Activated CD8-positive, alpha-beta memory T cell treated with anti-CD3 and anti-CD28 coated beads, Interleukin-2, amount 50 U/mL, for 1 hour (primary cell): ENCODE measurements around the gene TBC1D22A.
"Not testable (repeated sequence)": the region's sequence is repeated elsewhere in the genome, so short reads cannot be mapped to it uniquely, and the experiment has no call there.

Experiments
- DNase-seq: peaks from one replicate; pipeline ENCODE4 v3.0.0-alpha.2; 2020; ENCODE audit errors: extremely low read depth

Gene TBC1D22A

GRCh38 chr22:47168900-47169800 is 406.7 kb downstream of the TBC1D22A start:
- no peak for DNase-seq

DNA sequence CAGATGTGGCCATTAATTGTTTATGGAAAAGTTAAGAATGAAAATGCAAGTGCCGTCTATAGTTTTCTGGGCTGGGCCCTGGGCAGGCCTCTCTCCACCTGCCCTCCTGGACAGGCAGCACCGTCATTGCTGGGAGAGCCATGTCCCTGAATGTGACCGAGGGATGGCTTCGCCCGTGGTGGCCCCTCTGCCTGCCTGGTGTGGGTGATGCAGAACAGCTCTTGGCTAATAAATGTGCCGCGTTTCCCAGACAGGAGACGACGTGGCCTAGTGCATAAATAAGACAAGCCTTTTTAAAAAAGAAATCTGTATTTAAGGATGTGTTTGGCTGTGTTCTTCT is 407.3 kb downstream of the TBC1D22A start:
- no peak for DNase-seq

DNA sequence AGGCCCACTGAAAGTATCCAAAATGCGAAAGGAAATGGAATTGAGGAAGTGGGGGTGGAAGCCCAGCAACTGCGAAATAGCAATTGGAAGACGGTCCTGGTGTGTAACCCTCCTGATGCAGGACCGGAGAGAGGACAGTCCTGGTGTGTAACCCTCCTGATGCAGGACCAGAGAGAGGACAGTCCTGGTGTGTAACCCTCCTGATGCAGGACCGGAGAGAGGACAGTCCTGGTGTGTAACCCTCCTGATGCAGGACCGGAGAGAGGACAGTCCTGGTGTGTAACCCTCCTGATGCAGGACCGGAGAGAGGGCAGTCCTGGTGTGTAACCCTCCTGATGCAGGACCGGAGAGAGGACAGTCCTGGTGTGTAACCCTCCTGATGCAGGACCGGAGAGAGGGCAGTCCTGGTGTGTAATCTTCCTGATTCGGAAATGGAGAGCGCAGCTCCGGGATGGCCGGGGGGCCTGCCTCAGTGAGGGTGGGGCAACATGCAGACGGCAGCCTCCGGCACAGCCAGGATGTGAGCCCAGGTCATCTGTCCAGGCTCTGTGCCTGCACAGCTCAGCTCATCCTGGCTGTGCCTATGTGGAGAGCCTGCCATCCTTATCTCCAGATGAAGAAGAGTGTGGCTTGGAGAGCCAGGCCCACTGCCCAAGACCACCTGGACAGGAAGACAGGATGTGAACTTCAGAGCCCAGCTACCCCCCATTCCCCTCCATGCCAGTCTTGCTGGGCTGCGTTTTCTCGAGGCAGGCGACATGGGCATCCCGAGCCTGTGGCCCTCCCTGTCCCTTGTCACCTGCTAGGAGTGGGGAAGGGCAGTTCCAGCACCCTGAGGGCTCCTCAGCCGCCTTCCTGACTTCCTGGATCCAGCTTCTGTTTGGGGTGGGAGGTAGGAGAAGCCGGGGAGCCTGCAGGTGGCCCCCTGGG is 408.3 kb downstream of the TBC1D22A start:
- DNase-seq: not testable (repeated sequence)

DNA sequence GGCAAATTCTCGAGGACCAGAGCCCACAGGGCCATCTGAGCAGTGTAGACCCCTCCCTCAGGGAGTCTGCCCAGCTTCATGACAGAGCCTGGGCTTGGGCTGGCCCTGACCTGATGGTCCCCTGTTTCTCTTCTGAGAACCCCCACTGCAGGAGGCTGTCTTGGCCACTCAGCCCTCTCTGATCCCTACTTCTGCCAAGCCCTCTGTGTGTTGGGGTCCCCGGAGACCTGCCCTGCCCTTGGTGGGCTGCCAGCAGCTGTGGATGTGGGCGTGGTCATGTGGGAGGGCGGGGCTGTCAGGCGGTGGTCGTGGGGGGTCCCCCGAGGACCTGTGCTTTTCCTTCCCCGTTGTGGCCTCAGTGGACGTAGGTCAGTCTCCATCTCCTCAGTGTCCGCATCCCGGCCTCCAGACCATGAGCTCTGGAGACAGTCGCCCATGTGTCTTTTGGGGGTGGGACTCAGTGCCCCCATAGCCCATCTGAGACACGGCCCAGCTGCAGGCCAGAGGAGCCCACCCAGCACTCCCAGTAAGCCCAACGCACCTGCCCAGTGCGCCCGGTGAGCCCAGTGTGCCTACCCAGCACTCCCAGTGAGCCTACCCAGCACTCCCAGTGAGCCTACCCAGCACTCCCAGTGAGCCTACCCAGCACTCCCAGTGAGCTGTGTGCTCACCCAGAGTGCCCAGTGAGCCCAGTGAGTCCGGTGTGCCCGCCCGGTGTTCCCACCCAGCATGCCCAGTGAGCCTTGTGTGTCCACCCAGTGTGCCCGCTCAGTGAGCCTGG is 409.2 kb downstream of the TBC1D22A start:
- no peak for DNase-seq

DNA sequence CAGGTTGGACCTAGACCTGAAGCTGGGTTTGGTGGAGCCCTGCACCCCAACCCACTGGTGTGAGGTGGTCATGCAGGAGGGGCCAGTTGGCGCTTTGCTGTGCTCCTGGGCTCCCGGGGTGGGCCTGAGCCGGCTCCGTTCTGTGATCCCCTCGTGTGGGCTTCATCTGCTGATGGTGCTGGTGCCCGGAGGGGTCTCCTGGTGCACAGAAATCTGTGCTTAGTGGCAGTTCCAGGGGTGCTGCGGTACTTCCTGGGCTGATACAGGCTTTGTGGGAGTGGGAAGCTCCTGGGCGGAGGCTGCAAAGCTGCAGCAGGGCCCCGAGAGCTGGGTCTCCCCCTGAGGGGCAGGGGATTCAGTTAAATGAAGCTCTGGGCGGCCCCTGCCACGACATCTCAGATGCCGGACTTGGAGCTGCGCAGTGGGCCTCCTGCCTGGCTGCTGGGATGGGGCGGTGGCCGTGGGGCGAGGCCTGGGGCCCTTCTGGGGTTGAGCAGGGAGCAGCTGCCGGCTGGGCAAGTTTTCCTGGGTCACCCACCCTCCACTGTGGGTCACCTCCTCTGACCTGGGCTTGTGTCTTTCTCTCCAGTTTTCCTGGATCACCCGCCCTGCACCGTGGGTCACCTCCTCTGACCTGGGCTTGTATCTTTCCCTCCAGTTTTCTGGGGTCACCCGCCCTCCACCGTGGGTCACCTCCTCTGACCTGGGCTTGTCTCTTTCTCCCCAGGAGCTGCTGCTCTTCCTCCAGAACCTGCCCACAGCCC is 410.5 kb downstream of the TBC1D22A start:
- no peak for DNase-seq

- DNase-seq: no peak
Measured at GRCh38 chr22:47173535-47174021, 411.1 kb downstream of the TBC1D22A start.

DNA sequence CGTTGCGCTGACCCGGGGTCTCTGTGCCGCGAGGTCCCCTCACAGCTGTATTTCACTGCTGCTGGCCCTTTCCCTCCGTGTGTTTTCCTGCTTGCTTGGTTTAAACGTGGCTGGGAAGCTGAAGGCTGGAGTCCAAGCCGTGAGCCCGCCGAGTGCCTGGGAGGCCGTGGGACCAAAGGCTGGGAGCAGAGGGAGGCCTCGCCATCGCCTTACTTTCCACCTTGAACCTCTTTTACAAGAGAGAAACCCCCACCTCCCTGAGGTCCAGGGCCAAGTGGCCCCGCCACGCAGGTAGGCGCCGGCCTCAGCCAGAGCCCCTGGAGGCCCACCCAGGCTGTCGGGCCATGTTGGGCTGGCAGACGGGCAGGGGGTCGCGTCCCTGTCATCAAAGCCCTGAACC is 411.6 kb downstream of the TBC1D22A start:
- DNase-seq: no peak

DNA sequence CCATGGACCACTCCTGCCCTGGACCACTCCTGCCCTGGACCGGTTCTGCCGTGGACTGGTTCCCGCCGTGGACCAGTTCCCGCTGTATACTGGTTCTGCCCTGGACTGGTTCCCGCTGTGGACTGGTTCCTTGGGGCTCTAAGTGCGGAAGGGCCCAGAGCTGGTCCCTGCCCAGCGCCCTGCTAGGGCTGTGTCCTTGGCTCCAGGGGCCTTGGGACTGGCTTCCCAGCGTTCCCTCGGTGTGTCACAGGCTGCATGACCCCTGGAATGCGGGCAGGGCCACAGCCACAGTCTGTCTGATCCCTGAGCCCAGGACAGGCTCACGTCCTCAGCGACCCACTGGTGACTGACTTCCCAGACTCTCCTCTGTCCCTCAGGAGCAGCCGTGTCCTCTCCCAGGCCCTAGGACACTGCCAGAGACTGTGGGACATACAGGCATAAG is 412.2 kb downstream of the TBC1D22A start:
- no peak for DNase-seq

- DNase-seq: no peak
Measured at GRCh38 chr22:47175151-47176025, 412.9 kb downstream of the TBC1D22A start.

GRCh38 chr22:47176026-47176389 is 413.6 kb downstream of the TBC1D22A start:
- no peak for DNase-seq

GRCh38 chr22:47176573-47177333 is 414.3 kb downstream of the TBC1D22A start:
- DNase-seq: no peak

DNA sequence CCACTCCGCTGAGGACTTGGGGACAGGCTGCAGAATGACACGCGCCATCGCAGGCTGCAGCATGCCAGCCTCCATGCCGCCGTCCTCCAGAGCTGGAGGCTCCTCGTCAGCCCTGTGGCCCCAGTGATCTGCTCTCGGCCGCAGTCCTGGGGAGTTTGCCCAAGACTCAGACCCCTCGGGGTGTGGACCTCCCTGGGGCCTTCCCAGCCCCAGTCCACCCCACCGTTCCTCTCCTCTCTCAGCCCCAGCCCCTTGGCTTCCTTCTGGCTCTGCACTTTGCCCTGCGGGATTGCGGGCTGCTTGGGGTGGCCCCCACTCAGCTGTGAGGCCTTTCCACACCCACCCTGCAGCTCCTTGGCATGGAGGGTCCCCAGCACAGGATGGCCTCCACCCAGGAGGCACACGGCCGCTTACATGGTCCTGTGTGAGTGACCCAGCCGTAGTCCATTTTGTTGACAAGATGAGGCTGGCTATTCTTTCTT is 414.9 kb downstream of the TBC1D22A start:
- no peak for DNase-seq

DNA sequence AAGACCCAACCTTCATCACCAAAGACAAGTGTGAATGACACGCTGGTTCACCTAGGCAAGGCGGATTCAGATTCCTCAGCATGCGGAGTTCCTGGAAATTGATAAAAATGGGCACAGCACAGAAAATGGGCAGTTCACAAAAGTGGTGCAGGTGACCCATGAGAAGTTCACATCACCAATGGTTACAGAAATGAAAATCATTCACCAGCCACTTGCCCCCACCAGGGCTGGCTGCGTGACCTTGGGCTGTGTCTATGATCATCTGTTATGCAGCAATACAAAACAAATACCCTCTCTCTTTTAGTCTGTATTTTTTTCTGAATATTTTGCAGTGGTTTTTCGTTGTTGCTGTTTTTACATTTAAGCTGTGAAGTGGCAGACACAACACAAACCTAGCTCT is 415.9 kb downstream of the TBC1D22A start:
- DNase-seq: no peak

DNA sequence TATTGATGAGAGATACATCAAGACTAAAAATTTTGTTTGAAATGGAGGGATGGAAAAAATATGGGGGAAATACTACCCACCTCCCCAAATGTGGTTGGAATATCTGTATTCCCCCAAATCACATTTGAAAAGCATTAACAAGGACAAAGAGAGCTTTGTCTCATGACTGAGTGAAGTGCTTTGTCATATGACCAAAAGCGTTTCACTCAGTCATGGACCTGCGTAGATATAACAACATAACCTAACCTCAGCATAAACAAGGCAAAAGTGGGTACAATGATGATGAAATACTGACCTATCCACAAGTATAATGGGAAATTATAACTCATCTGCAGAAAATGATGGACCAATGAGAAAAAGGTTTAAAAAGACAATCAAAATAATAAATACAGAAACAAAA is 418.3 kb downstream of the TBC1D22A start:
- no peak for DNase-seq

- DNase-seq: no peak
Measured at GRCh38 chr22:47187176-47187957, 424.9 kb downstream of the TBC1D22A start.

DNA sequence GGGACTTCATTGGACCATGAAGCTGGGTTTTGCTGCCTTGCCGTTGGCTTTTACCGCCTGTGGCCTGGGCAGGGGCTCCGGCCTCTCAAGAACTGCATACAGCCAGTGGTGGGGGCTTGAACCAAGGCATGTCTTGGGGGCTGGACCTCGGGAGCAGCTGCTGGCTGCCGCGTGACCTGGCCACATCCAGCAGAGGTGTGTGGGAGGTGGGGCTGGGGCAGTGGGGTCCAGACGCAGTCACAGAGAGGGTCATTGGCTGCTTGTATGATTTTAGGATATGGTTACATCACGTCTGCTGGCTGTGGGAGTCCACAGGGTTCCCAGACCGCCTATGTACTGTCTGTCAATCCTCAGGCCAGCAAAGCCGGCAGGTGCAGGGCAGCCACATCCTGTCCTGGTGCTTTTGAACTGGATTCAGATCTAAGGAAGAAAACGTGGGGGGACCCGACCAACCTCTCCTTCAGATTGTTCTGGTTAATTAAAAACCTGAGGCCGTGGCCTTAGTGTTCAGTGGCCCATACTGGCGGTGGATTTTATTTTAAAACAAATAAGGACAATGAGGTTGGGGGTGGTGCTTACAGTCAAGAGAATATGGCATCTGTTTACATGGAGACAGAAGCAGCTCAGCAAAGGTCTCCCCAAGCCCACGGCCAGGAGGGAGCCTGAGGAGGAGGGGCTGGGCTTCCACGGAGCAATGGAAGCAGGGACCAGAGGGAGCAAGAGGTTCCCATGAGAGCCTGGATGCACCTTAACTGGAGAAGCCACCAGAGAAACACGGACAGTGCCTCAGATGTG is 426.0 kb downstream of the TBC1D22A start:
- DNase-seq: no peak
